ENCODE measurements around the gene ZNF71. TPM values are rescaled to one million over a fixed set of nuclear protein-coding genes. Genes with fewer than 3 reads are reported as not detected.

Gene ZNF71
- total and polyA plus RNA-seq, 5 experiments from 2014 or later: 6.3 to 9.8 (median 7.9) TPM

- Mint-ChIP-seq H3K4me1 (peaks cover 19 to 28% (median 24%) of the 10 kb centered on the region in 4 donors), H3K36me3 (peaks cover 40 to 44% (median 42%) of the 10 kb centered on the region in 3 donors), H3K27ac (no peak overlapping the region), H3K27me3 (no peaks in the 10 kb centered on the region), H3K9me3 (peaks cover 8 to 62% (median 38%) of the 10 kb centered on the region in 9 donors), H3K4me3 (peak overlapping the region in 9 of 10 donors; percentile 81 to 99 (median 95))
- no peak for ATAC-seq
- DNase-seq: no peak
- POLR2A ChIA-PET: no interaction called here
Observed at GRCh38 chr19:56596676-56597075, 1.6 kb downstream of the ZNF71 start.

- ATAC-seq (no peak), DNase-seq (no peak)
- H3K36me3 Mint-ChIP-seq: peaks cover 43 to 54% (median 49%) of the 10 kb centered on the region in 3 donors
- no peak overlapping the region for H3K4me3 Mint-ChIP-seq
- POLR2A ChIA-PET: interaction anchor here (0.9 kb wide), 1 partner anchor 16 kb away, joined by 3 read pairs; no protein-coding TSS in a partner anchor
- H3K9me3 Mint-ChIP-seq: peaks cover 9 to 64% (median 36%) of the 10 kb centered on the region in 9 donors
- H3K27me3 Mint-ChIP-seq: no peaks in the 10 kb centered on the region
- H3K27ac Mint-ChIP-seq: no peak overlapping the region
- peaks cover 19 to 28% (median 24%) of the 10 kb centered on the region in 4 donors for H3K4me1 Mint-ChIP-seq
Observed at GRCh38 chr19:56597696-56598095, 2.6 kb downstream of the ZNF71 start.

- H3K27ac Mint-ChIP-seq: no peak overlapping the region
- peak overlapping the region in 1 of 10 donors; percentile 26 for H3K4me3 Mint-ChIP-seq
- peaks cover 2 to 9% (median 8%) of the 10 kb centered on the region in 4 donors for H3K4me1 Mint-ChIP-seq
- H3K9me3 Mint-ChIP-seq: peaks cover 21 to 87% (median 44%) of the 10 kb centered on the region in 9 donors
- DNase-seq: no peak
- H3K27me3 Mint-ChIP-seq: no peaks in the 10 kb centered on the region
- POLR2A ChIA-PET: no interaction called here
- peaks cover 57 to 87% (median 69%) of the 10 kb centered on the region in 3 donors for H3K36me3 Mint-ChIP-seq
- no peak for ATAC-seq
Observed at GRCh38 chr19:56601375-56601774, 6.3 kb downstream of the ZNF71 start.

- ATAC-seq (no peak), DNase-seq (no peak)
- peaks cover 15 to 96% (median 56%) of the 10 kb centered on the region in 9 donors for H3K9me3 Mint-ChIP-seq
- POLR2A ChIA-PET: no interaction called here
- H3K4me3 Mint-ChIP-seq: no peak overlapping the region
- H3K4me1 Mint-ChIP-seq: peaks cover 0 to 3% (median 2%) of the 10 kb centered on the region in 4 donors
- H3K27ac Mint-ChIP-seq: no peak overlapping the region
- no peaks in the 10 kb centered on the region for H3K27me3 Mint-ChIP-seq
- peaks cover 66 to 88% (median 75%) of the 10 kb centered on the region in 3 donors for H3K36me3 Mint-ChIP-seq
Observed at GRCh38 chr19:56603829-56604228, 8.7 kb downstream of the ZNF71 start.

- Mint-ChIP-seq H3K4me3 (peak overlapping the region in 1 of 10 donors; percentile 38), H3K9me3 (peaks cover 22 to 100% (median 60%) of the 10 kb centered on the region in 9 donors), H3K4me1 (peaks cover 0 to 4% (median 0%) of the 10 kb centered on the region in 4 donors), H3K27me3 (no peaks in the 10 kb centered on the region), H3K36me3 (peaks cover 73 to 92% (median 74%) of the 10 kb centered on the region in 3 donors), H3K27ac (no peak overlapping the region)
- DNase-seq (no peak), ATAC-seq (no peak)
- POLR2A ChIA-PET: interaction anchor here (0.6 kb wide), 1 partner anchor 9 kb away, joined by 3 read pairs; no protein-coding TSS in a partner anchor
Observed at GRCh38 chr19:56608274-56608964, 13.3 kb downstream of the ZNF71 start.

- peaks cover 24 to 100% (median 69%) of the 10 kb centered on the region in 9 donors for H3K9me3 Mint-ChIP-seq
- peaks cover 87 to 96% (median 88%) of the 10 kb centered on the region in 3 donors for H3K36me3 Mint-ChIP-seq
Observed at GRCh38 chr19:56611288-56611687, 16.2 kb downstream of the ZNF71 start.

GRCh38 chr19:56612737-56613136 is 17.6 kb downstream of the ZNF71 start:
- Mint-ChIP-seq H3K36me3 (peaks cover 92 to 97% (median 94%) of the 10 kb centered on the region in 3 donors), H3K27ac (no peak overlapping the region), H3K9me3 (peaks cover 28 to 100% (median 79%) of the 10 kb centered on the region in 9 donors), H3K27me3 (no peaks in the 10 kb centered on the region), H3K4me3 (no peak overlapping the region), H3K4me1 (peaks cover 0 to 7% (median 2%) of the 10 kb centered on the region in 4 donors)
- DNase-seq (no peak), ATAC-seq (no peak)
- POLR2A ChIA-PET: no interaction called here

More at GRCh38 chr19:56611288-56611687, 16.2 kb downstream of the ZNF71 start:
- no peak for DNase-seq
- Mint-ChIP-seq H3K4me1 (peaks cover 0 to 4% (median 0%) of the 10 kb centered on the region in 4 donors), H3K27ac (no peak overlapping the region), H3K27me3 (no peaks in the 10 kb centered on the region), H3K4me3 (no peak overlapping the region)
- no peak for ATAC-seq
- POLR2A ChIA-PET: no interaction called here

- Mint-ChIP-seq H3K9me3 (peaks cover 25 to 100% (median 70%) of the 10 kb centered on the region in 9 donors), H3K27ac (no peak overlapping the region), H3K4me1 (peaks cover 0 to 7% (median 4%) of the 10 kb centered on the region in 4 donors), H3K36me3 (peaks cover 90 to 96% (median 91%) of the 10 kb centered on the region in 3 donors), H3K4me3 (no peak overlapping the region), H3K27me3 (no peaks in the 10 kb centered on the region)
- POLR2A ChIA-PET: interaction anchor here (0.8 kb wide), 1 partner anchor 16 kb away, joined by 3 read pairs; no protein-coding TSS in a partner anchor
- no peak for DNase-seq
- no peak for ATAC-seq
Observed at GRCh38 chr19:56613639-56614038, 18.5 kb downstream of the ZNF71 start.

GRCh38 chr19:56617531-56617930 is 22.4 kb downstream of the ZNF71 start:
- peaks cover 14 to 95% (median 55%) of the 10 kb centered on the region in 9 donors for H3K9me3 Mint-ChIP-seq
- H3K4me3 Mint-ChIP-seq: peak overlapping the region in 2 of 10 donors; percentile 8
- ATAC-seq (no peak), DNase-seq (no peak)
- H3K4me1 Mint-ChIP-seq: peaks cover 0 to 5% (median 4%) of the 10 kb centered on the region in 4 donors
- no peaks in the 10 kb centered on the region for H3K27me3 Mint-ChIP-seq
- no peak overlapping the region for H3K27ac Mint-ChIP-seq
- H3K36me3 Mint-ChIP-seq: peaks cover 71 to 93% (median 87%) of the 10 kb centered on the region in 3 donors
- POLR2A ChIA-PET: no interaction called here

- H3K27ac Mint-ChIP-seq: no peak overlapping the region
- peaks cover 9 to 94% (median 49%) of the 10 kb centered on the region in 9 donors for H3K9me3 Mint-ChIP-seq
Observed at GRCh38 chr19:56619121-56619520, 24.0 kb downstream of the ZNF71 start.

GRCh38 chr19:56622374-56622773 is 27.3 kb downstream of the ZNF71 start:
- H3K27ac Mint-ChIP-seq: no peak overlapping the region
- H3K36me3 Mint-ChIP-seq: peaks cover 43 to 84% (median 65%) of the 10 kb centered on the region in 3 donors
- no peak overlapping the region for H3K4me3 Mint-ChIP-seq
- H3K27me3 Mint-ChIP-seq: no peaks in the 10 kb centered on the region
- H3K4me1 Mint-ChIP-seq: peaks cover 0 to 4% (median under 1%) of the 10 kb centered on the region in 4 donors
- peaks cover 0 to 92% (median 49%) of the 10 kb centered on the region in 9 donors for H3K9me3 Mint-ChIP-seq
- ATAC-seq: no peak
- no peak for DNase-seq
- POLR2A ChIA-PET: no interaction called here

More at GRCh38 chr19:56619121-56619520, 24.0 kb downstream of the ZNF71 start:
- H3K36me3 Mint-ChIP-seq: peaks cover 62 to 93% (median 81%) of the 10 kb centered on the region in 3 donors
- H3K27me3 Mint-ChIP-seq: no peaks in the 10 kb centered on the region
- no peak for ATAC-seq
- peaks cover 0 to 5% (median 4%) of the 10 kb centered on the region in 4 donors for H3K4me1 Mint-ChIP-seq
- POLR2A ChIA-PET: no interaction called here
- DNase-seq: no peak
- H3K4me3 Mint-ChIP-seq: no peak overlapping the region

- H3K9me3 Mint-ChIP-seq: peaks cover 0 to 92% (median 50%) of the 10 kb centered on the region in 9 donors
- H3K4me1 Mint-ChIP-seq: peaks cover 0 to 4% (median 0%) of the 10 kb centered on the region in 4 donors
- H3K27ac Mint-ChIP-seq: no peak overlapping the region
- POLR2A ChIA-PET: interaction anchor here (0.6 kb wide), 1 partner anchor 48 kb away, joined by 3 read pairs; no protein-coding TSS in a partner anchor
- H3K27me3 Mint-ChIP-seq: no peaks in the 10 kb centered on the region
- no peak overlapping the region for H3K4me3 Mint-ChIP-seq
- ATAC-seq: no peak
- peaks cover 37 to 83% (median 59%) of the 10 kb centered on the region in 3 donors for H3K36me3 Mint-ChIP-seq
- no peak for DNase-seq
Observed at GRCh38 chr19:56623006-56623405, 27.9 kb downstream of the ZNF71 start.

- Mint-ChIP-seq H3K27ac (no peak overlapping the region), H3K27me3 (no peaks in the 10 kb centered on the region), H3K36me3 (peaks cover 30 to 76% (median 39%) of the 10 kb centered on the region in 3 donors), H3K9me3 (peaks cover 0 to 95% (median 40%) of the 10 kb centered on the region in 9 donors), H3K4me3 (no peak overlapping the region), H3K4me1 (peaks cover 0 to 2% (median 0%) of the 10 kb centered on the region in 4 donors)
- DNase-seq: no peak
- POLR2A ChIA-PET: no interaction called here
- no peak for ATAC-seq
Observed at GRCh38 chr19:56625708-56626107, 30.6 kb downstream of the ZNF71 start.

Data from naive thymus-derived CD8-positive, alpha-beta T cell (primary cell).